ENCODE data around the gene KCNC3. TPM values are rescaled to one million over a fixed set of nuclear protein-coding genes. Genes with fewer than 3 reads are reported as not detected.

The KCNC3 gene
- total and polyA plus RNA-seq, 10 of the 15 experiments (the other 5 are each of a cell fraction or from before 2014, with no cell fraction given) = 0.08 to 3.8 (median 0.44) TPM; not detected in 2

DNA sequence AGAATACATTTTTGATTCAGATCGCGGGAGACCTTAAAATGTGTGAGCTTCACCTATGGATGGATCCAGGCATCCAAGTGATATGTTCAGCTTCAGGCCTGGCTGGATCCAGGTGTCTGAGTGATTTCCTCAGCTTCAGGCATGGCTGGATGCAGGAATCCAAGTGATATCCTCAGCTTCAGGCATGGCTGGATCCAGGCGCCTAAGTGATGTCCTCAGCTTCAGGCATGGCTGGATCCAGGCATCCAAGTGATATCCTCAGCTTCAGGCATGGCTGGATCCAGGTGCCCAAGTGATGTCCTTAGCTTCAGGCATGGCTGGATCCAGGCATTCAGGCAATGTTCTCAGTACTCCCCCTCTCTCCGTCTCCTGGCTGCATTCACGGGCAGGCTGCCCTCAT, 60.7 kb downstream of the KCNC3 start:
- no peak overlapping the region for H3K9ac ChIP-seq (ENCODE audit: control insufficient read depth, insufficient read depth, low read length)
- ChIA-PET RAD21 (ENCODE audit: unreplicated experiment) (interaction anchor here (1.1 kb wide), 1 partner anchor 11 kb away, joined by 3 read pairs; no protein-coding TSS in a partner anchor), POLR2A (no interaction called here), SMC1A (ENCODE audit: uncharacterized antibody, unreplicated experiment) (interaction anchor here (1.1 kb wide), 2 partner anchors 9 to 89 kb away, joined by 3 read pairs; no protein-coding TSS in a partner anchor), CTCF (interaction anchor here (0.9 to 1.5 kb wide), 2 partner anchors 83 to 133 kb away, joined by 3 read pairs; no protein-coding TSS in a partner anchor)
- WGBS (ENCODE audit: insufficient coverage, insufficient replicate concordance, low lambda C conversion rate, missing lambda C conversion rate) = 82% methylated on average over 5 of the region's 5 CpGs
- BruUV-seq (replicated peaks) = no TSS peak
- no peaks in the 10 kb centered on the region for H4K20me1 ChIP-seq (ENCODE audit: control insufficient read depth, insufficient read depth)
- H3K4me1 ChIP-seq (ENCODE audit: control insufficient read depth, insufficient read depth, low read length) = no peaks in the 10 kb centered on the region
- H3K9me3 ChIP-seq (replicated peaks; ENCODE audit: control insufficient read depth, insufficient read depth, low read length) = no peaks in the 10 kb centered on the region; the same call in 2 of the 3 replicates
- no peak for DNase-seq (ENCODE audit: low read depth, low spot score)
- no peak overlapping the region for H3K27ac ChIP-seq (ENCODE audit: control insufficient read depth, insufficient read depth)
- H3K79me2 ChIP-seq (ENCODE audit: control insufficient read depth, insufficient read depth, low read length) = no peaks in the 10 kb centered on the region
- no peaks in the 10 kb centered on the region; a peak in 1 of 4 replicates for H3K27me3 ChIP-seq (replicated peaks in 1 of 2; ENCODE audit: control insufficient read depth in 2 of 2, insufficient read depth in 2 of 2, low read length in 1 of 2)
- ATAC-seq = no peak
- H2AFZ ChIP-seq (ENCODE audit: control insufficient read depth, low read depth, low read length) = no peak overlapping the region
- no peak for TF ChIP-seq ZBED1 (IDR thresholded peaks at IDR 0.05; ENCODE audit: borderline replicate concordance)
- H3K4me3 ChIP-seq = no peak overlapping the region
- no peak for FAIRE-seq
- H3K4me2 ChIP-seq (ENCODE audit: control insufficient read depth, insufficient read depth) = no peak overlapping the region
- intact Hi-C loops (cut with micrococcal nuclease; ENCODE audit: unreplicated experiment) (no loop called here), in situ Hi-C loops (cut with MboI) (no loop called here)
- no peaks in the 10 kb centered on the region for H3K36me3 ChIP-seq (ENCODE audit: control insufficient read depth in 2 of 2, insufficient read depth in 2 of 2, low read length in 1 of 2)

DNA sequence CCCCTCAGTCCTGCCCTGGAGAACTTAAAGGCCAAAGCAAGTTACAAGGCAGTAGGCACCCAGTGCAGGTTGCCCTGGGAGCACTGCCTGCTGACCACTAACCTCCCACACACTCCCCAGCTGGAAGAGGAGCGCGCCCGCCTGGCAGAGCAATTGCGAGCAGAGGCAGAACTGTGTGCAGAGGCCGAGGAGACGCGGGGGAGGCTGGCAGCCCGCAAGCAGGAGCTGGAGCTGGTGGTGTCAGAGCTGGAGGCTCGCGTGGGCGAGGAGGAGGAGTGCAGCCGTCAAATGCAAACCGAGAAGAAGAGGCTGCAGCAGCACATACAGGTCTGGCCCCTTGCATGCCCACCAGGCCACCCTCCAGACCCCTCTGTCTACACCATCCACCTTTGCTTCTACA, 61.1 kb downstream of the KCNC3 start:
- ChIA-PET POLR2A (no interaction called here), RAD21 (ENCODE audit: unreplicated experiment) (no interaction called here), SMC1A (ENCODE audit: uncharacterized antibody, unreplicated experiment) (interaction anchor here (1.1 kb wide), 2 partner anchors 9 to 90 kb away, joined by 3 read pairs; no protein-coding TSS in a partner anchor), CTCF (interaction anchor here (1.5 kb wide), 1 partner anchor 132 kb away, joined by 3 read pairs; no protein-coding TSS in a partner anchor)
- Histone ChIP-seq H3K9me3 (replicated peaks; ENCODE audit: control insufficient read depth, insufficient read depth, low read length) (no peaks in the 10 kb centered on the region; the same call in 2 of the 3 replicates), H3K79me2 (ENCODE audit: control insufficient read depth, insufficient read depth, low read length) (no peaks in the 10 kb centered on the region), H3K4me2 (ENCODE audit: control insufficient read depth, insufficient read depth) (no peak overlapping the region), H3K9ac (ENCODE audit: control insufficient read depth, insufficient read depth, low read length) (no peak overlapping the region), H3K27ac (ENCODE audit: control insufficient read depth, insufficient read depth) (no peak overlapping the region), H2AFZ (ENCODE audit: control insufficient read depth, low read depth, low read length) (no peak overlapping the region), H3K36me3 (ENCODE audit: control insufficient read depth in 2 of 2, insufficient read depth in 2 of 2, low read length in 1 of 2) (no peaks in the 10 kb centered on the region), H4K20me1 (ENCODE audit: control insufficient read depth, insufficient read depth) (no peaks in the 10 kb centered on the region), H3K27me3 (replicated peaks in 1 of 2; ENCODE audit: control insufficient read depth in 2 of 2, insufficient read depth in 2 of 2, low read length in 1 of 2) (no peaks in the 10 kb centered on the region; a peak in 1 of 4 replicates), H3K4me1 (ENCODE audit: control insufficient read depth, insufficient read depth, low read length) (no peaks in the 10 kb centered on the region), H3K4me3 (no peak overlapping the region)
- intact Hi-C loops (cut with micrococcal nuclease; ENCODE audit: unreplicated experiment) = no loop called here
- ATAC-seq = no peak
- DNase-seq (ENCODE audit: low read depth, low spot score) = no peak
- in situ Hi-C loops (cut with MboI) = no loop called here
- no TSS peak for BruUV-seq (replicated peaks)
- no peak for FAIRE-seq
- WGBS (ENCODE audit: insufficient coverage, insufficient replicate concordance, low lambda C conversion rate, missing lambda C conversion rate) = 4% methylated on average over 13 of the region's 13 CpGs
- TF ChIP-seq, protein P1, sequence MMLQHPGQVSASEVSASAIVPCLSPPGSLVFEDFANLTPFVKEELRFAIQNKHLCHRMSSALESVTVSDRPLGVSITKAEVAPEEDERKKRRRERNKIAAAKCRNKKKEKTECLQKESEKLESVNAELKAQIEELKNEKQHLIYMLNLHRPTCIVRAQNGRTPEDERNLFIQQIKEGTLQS (IDR thresholded peaks at IDR 0.05; ENCODE audit: borderline replicate concordance, extremely low read depth, low read depth, low read length) = no peak
- no peak for TF ChIP-seq NR2F1 (conservative IDR thresholded peaks at IDR 0.05)
- no peak for TF ChIP-seq ZZZ3 (IDR thresholded peaks at IDR 0.05; ENCODE audit: control insufficient read depth, insufficient read length, low read depth)
- TF ChIP-seq SPI1 (IDR thresholded peaks at IDR 0.05; ENCODE audit: borderline replicate concordance, insufficient read depth, low read depth, low read length) = no peak
- no peak for TF ChIP-seq ZNF207 (IDR thresholded peaks at IDR 0.05; ENCODE audit: borderline replicate concordance)
- no peak for TF ChIP-seq SUZ12 (IDR thresholded peaks at IDR 0.05; ENCODE audit: unreplicated experiment)
- no peak for TF ChIP-seq ZNF24 (IDR thresholded peaks at IDR 0.05)
- TF ChIP-seq, protein P2, sequence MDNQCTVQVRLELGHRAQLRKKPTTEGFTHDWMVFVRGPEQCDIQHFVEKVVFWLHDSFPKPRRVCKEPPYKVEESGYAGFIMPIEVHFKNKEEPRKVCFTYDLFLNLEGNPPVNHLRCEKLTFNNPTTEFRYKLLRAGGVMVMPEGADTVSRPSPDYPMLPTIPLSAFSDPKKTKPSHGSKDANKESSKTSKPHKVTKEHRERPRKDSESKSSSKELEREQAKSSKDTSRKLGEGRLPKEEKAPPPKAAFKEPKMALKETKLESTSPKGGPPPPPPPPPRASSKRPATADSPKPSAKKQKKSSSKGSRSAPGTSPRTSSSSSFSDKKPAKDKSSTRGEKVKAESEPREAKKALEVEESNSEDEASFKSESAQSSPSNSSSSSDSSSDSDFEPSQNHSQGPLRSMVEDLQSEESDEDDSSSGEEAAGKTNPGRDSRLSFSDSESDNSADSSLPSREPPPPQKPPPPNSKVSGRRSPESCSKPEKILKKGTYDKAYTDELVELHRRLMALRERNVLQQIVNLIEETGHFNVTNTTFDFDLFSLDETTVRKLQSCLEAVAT (IDR thresholded peaks at IDR 0.05) = no peak
- TF ChIP-seq RCOR1 (conservative IDR thresholded peaks at IDR 0.05; ENCODE audit: low read depth, low read length) = no peak
- TF ChIP-seq, protein P3, sequence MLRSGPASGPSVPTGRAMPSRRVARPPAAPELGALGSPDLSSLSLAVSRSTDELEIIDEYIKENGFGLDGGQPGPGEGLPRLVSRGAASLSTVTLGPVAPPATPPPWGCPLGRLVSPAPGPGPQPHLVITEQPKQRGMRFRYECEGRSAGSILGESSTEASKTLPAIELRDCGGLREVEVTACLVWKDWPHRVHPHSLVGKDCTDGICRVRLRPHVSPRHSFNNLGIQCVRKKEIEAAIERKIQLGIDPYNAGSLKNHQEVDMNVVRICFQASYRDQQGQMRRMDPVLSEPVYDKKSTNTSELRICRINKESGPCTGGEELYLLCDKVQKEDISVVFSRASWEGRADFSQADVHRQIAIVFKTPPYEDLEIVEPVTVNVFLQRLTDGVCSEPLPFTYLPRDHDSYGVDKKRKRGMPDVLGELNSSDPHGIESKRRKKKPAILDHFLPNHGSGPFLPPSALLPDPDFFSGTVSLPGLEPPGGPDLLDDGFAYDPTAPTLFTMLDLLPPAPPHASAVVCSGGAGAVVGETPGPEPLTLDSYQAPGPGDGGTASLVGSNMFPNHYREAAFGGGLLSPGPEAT (IDR thresholded peaks at IDR 0.05; ENCODE audit: low read depth) = no peak
